AG10803 (cell line): ENCODE results near the gene CATSPERB.
"Not testable (repeated sequence)": the region's sequence is repeated elsewhere in the genome, so short reads cannot be mapped to it uniquely, and the experiment has no call there.

Experiments used
- DNase-seq: peaks from one replicate; pipeline ENCODE4 v3.0.0; 2010; ENCODE audit warnings: low read depth
- H3K4me3 ChIP-seq: 2 replicates; pipeline ENCODE4 v1.5.1; 2011; ENCODE audit warnings: mild to moderate bottlenecking, low read length, control low read depth
- CTCF ChIP-seq: conservative IDR thresholded peaks from 2 replicates; pipeline ENCODE4 v1.5.1; 2011; ENCODE audit warnings: mild to moderate bottlenecking, low read length, control low read depth, inconsistent platforms

Gene CATSPERB

GRCh38 chr14:91748049-91748448 lies 16.2 kb upstream of the CATSPERB start:
- TF ChIP-seq CTCF, result no peak
- DNase-seq, result no peak
- no peak overlapping the region for H3K4me3 ChIP-seq

- no peak for DNase-seq
- H3K4me3 ChIP-seq, result no peak overlapping the region
- TF ChIP-seq CTCF, result no peak
Observed at GRCh38 chr14:91745344-91745743, 13.5 kb upstream of the CATSPERB start.

GRCh38 chr14:91744068-91744480 lies 12.2 kb upstream of the CATSPERB start:
- H3K4me3 ChIP-seq, result no peak overlapping the region
- TF ChIP-seq CTCF, result no peak
- DNase-seq, result no peak

- no peak for TF ChIP-seq CTCF
- no peak overlapping the region for H3K4me3 ChIP-seq
- no peak for DNase-seq
Observed at GRCh38 chr14:91743305-91743653, 11.4 kb upstream of the CATSPERB start.

GRCh38 chr14:91742621-91743304 lies 10.9 kb upstream of the CATSPERB start:
- no peak for DNase-seq
- TF ChIP-seq CTCF, result no peak
- no peak overlapping the region for H3K4me3 ChIP-seq

DNA sequence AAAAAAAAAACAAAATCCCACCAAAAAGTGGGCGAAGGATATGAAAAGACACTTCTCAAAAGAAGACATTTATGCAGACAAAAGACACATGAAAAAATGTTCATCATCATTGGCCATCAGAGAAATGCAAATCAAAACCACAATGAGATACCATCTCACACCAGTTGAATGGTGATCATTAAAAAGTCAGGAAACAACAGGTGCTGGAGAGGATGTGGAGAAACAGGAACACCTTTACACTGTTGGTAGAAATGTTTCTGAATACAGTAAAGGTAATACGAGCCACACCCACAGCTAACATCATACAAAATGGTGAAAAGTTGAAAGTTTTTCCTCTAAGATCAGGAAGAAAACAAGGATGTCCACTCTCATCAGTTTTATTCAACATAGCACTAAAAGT lies 8.0 kb upstream of the CATSPERB start:
- not testable (repeated sequence) for H3K4me3 ChIP-seq, DNase-seq

DNA sequence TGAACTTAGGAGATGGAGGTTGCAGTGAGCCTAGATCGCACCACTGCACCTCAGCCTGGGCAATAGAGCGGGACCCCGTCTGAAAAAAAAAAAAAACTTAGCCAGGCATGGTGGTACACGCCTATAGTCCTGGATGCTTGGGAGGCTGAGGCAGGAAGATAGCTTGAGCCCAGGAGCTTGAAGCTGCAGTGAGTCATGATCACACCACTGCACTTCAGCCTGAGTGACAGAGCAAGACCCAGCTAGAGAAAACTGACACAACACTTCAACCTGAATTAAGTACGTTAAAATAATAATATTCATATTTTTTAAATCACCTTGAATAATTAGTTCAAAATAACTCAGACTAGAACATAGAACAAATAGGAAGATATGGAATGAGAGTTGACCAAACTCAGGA lies 5.7 kb upstream of the CATSPERB start:
- DNase-seq, result no peak
- H3K4me3 ChIP-seq, result no peak overlapping the region
- TF ChIP-seq CTCF, result no peak
